CD4-positive, alpha-beta T cell treated with Interleukin-6 for 4 hours (primary cell): Measurements from ENCODE around the gene DLGAP1.
"Not testable (repeated sequence)": the region's sequence is repeated elsewhere in the genome, so short reads cannot be mapped to it uniquely, and the experiment has no call there.

ENCODE experiments used
- DNase-seq: peaks from one replicate; pipeline ENCODE4 v3.0.0-alpha.2; 2020; ENCODE audit warnings: mixed read lengths

The DLGAP1 gene

DNA sequence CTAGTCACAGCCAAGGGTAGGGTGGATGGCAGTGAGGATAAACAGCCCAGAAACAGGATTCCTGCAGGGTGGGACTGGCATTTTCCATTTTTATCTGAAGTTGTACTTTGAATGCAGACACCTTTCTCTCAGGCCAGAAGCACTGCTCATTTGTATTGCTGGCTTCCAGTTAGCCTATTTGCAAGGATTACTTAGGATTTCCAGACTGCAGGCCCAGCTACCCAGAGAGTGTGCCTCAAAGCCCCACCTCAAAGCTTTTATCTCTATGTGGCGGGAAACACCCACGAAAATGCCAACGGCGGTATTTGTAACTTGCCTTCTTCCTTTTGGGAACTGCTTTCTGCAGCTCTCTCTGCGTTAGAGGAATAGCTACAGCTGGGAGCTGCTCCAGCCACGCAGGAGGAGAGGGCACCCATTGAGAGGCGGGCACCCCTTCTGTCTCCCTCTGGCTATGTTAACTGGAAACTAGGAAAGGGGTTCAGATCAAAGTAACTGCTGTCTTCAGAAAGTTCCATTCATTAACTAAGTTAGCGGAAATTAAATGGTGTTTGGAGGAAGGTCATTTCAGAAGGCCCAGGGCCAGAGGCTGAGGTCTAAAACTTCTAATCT is 860.2 kb downstream of the DLGAP1 start:
- peak; percentile 50 for DNase-seq

DNA sequence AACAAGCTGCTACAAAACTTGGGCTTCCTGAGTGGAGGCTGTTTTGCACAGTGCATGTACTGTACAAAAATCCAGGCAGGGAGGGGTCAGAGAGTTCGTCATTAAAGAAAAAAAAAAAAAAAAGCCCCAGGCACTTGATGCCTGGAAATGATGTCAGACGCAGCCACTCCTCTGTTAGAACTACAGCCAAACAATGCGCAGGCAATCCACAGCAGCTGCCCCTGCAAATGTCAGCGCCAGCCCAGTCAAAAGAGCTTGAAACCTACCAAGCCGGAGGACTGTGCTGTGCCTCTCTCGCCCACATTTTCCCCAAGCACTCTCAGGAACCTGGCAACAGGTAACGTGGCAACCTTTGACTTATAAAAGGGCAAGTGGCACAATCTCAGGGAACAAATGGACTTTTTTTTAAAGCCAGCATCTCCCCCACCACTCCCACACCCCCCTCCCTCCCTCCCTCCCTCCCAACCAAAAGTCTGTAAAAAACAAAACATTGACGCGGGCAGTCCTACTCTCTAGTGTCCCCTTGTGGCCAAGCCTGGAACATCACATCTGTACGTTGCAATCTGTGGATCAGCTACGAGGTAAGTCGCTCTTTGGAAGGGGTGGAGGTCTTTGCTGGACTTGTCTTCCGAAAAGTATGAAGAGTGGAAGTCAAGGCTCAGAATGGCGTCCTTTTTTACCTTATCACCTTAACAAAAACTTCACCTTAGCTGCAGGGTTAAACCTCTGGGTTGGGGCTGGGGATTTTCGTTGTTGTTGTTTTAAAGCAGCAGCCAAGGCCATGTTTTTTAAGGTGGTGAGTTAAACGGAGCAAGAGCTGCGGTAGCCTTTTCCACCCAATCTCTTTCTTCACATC is 861.0 kb downstream of the DLGAP1 start:
- DNase-seq, result peak; percentile 89

DNA sequence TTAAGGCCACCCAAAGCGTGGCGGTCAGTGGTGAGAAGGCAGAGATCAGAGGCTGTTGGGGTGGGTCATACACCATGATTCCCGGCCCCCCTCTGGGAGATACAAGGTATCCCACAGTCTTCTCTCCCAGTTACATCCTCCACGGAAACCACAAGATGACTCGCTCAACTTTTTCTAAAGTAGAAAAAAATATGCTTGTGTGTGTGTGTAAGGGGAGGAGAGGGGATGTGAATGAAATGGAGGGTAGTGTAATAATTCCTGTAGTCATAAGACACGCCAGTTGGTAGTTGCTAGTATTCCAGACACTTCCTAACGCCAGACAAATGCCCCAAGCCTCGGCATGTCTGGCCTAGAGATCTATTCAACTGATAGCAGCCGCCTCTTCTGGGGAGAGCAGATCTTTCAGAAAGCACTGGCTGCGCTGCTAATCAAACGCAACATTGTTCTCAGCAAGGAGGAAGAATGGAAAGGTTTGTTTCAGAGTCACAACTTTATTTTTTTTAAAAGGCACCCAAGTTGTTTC is 861.7 kb downstream of the DLGAP1 start:
- no peak for DNase-seq

DNA sequence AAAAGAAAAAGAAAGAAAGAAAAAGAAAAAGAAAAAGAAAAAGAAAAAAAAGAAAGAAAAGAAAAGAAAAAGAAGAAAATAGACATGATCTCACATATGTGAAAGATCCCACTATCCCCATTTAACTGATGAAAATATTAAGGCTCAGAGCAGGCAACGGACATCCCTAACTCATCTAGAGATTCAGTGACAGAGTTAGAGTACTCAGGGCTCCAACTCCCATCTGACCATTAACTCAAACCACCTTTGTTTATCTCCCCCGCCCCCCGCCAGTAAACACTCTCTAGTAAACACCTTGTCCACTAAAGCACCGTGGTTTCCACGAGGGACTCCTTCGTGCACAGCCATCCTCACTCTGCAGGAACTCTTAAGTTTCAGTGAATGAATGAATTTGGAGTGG is 862.2 kb downstream of the DLGAP1 start:
- DNase-seq, result no peak

DNA sequence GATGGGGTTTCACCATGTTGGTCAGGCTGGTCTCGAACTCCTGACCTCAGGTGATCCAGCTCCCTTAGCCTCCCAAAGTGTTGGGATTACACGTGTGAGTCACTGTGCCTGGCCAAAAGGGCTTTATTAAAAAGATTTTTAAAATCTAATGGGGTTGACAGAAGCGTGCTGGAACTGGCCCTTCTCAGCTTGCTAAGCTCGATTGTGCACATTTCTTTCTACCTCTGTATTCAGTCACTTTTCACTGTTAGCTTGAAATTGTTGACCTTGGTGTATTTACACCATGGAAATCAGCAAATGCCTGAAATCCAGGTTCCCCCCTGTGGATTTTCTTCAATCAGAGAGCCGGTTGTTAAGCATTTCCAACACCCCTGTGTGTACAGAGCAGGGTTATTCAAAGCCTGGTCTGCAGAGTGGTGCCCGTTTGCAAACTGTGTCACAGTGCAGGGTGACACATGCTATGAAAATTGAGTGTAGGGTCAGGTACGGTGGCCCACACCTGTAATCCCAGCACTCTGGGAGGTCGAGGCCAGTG is 864.9 kb downstream of the DLGAP1 start:
- DNase-seq, result no peak

DNA sequence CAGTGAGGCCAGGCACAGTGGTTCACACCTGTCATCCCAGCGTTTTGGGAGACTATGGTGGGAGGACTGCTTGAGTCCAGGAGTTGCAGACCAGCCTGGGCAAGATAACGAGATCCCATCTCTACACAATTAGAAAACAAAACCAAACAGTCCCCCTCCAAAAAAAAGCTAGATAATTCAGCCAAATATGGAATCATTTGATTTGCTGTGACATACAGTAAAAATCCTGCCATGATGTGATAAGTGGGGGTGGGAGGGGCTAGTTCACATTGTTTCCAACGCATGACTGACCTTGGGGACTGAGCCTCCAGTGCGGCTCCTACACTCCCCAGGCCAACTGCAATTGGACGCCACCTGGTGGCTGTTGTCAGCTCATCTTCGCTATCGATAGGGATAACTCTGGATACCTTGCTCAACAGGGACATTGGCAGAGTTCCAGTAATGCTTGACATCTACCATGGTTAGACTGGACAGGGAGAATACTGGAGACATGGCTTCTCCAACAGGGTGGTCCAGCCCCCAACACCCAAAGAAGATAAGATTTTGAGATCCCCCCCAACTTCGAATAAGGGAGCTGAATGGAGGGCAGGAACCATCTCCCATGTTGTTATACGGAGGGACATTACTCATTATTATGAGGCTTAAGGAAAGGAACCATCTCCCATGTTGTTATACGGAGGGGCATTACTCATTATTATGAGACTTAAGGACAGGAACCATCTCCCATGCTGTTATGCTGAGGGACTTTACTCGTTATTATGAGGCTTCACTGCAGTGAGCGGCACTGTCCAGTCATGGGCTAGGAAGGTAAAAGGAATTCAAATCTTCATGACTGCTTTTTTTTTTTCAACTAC is 869.2 kb downstream of the DLGAP1 start:
- DNase-seq, result peak; percentile 79

DNA sequence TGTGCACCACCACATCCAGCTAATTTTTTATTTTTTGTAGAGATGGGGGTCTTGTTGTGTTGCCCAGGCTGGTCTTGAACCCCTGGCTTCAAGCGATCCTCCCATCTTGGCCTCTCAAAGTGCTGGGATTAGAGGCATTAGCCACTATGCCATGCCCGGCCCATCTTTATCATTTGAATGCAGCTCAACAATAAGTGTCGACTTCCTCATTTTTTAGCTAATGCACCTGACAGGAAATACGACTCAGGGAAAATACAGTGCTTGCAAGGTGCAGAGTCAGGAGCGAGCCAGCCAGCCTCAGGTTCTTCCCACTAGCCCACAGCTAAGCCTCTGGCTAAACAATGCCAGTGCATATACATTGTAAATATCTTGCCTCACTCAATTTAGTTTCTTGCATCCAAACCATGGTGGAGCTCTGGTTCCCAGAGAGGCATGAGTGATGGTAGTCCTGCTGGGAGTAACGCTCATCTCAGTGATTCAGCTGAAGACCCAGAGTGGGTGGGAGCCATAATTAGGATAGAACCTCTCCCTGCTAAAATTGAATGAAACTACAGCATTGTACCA is 870.1 kb downstream of the DLGAP1 start:
- no peak for DNase-seq

DNA sequence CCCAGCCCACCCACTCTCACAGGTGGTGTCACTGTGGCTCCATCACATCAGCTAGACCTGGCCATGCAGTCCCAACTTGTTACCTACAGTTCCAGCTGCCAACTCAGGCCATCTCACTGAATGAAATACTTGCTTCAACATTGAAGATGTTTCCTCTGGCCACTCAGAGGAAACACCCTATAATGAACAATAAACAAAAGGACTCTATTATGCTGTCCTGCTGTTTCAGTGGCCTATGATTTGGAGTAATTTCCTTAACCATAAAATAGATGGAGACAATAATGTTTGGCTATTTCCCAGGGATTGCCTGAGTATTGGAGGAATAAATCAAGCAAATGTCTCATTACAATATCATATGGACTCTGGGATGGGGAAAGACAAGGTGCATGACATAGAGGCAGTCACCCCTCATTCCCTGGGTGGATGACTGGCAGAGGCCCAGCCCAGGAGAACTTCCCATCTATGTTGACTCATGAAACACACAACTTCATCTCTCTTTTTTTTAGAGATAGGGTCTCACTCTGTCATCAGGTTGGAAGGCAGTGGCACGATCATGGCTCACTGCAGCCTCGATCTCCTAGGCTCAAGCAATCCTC is 870.7 kb downstream of the DLGAP1 start:
- DNase-seq, result no peak

DNA sequence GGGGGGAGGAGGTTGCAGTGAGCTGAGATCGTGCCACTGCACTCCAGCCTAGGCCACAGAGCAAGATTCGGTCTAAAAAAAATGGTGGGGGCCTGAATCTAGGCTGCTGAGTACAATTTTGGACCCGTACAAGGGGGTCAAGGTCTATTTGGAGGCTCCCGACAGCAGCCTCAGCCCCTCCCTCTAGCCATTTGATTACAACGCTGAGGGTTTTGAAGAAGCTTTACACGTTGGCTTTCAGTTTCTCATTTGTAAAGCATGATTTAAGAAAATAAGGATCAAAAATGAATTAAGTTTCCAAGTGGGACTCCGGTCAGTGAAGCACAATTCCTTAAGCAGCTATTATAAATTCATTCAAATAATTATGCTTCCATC is 871.2 kb downstream of the DLGAP1 start:
- DNase-seq, result no peak

DNA sequence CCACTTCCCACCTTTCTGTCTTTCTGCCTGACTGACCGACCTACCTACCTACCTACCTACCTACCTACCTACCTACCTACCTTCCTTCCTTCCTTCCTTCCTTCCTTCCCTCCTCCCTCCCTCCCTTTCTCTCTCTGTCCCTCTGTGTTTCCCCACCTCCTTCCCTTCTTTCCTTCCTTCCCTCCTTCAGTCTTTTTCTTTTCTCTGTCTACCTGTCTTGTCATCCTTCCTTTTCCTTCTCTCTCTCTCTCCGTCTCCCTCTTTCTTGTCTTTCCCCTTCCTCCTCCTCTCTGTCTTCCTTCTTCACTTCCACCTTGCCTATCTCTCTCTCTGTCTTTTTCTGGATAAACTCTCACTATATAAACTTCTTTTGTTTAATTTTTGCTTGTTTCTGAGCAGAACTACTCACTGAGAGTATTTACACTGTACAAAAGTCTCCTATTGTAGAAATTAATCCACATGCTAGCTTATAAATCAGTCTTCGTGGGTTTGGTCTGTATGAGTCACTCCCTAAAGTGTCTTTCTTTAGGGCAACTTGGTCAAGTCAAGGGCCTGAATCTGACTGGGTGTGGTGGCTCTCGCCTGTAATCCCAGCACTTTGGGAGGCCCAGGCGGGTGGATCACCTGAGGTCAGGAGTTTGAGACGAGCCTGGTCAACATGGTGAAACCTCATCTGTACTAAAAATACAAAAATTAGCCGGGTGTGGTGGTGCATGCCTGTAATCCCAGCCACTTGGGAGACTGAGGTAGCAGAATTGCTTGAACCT is 871.8 kb downstream of the DLGAP1 start:
- DNase-seq, result not testable (repeated sequence)

DNA sequence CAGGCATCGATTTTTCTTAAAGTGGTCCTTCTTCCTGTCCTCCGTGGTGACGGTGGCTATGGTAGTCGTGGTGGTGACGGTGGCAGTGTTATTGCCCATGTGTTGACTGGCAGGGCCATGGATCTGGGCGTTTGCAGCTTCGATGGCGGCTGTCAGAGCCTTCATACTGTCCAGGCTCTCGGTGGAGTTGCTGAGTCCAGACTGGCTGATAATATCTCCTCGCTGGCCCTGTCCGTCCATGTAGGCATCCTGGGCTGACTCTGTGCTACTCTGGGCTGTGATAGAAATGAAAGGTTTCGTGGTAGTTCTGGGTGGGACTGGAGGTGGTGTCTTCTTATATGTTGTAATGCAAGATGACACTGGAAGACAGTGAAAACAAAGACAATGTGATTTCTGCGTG is 873.2 kb downstream of the DLGAP1 start:
- DNase-seq, result no peak

DNA sequence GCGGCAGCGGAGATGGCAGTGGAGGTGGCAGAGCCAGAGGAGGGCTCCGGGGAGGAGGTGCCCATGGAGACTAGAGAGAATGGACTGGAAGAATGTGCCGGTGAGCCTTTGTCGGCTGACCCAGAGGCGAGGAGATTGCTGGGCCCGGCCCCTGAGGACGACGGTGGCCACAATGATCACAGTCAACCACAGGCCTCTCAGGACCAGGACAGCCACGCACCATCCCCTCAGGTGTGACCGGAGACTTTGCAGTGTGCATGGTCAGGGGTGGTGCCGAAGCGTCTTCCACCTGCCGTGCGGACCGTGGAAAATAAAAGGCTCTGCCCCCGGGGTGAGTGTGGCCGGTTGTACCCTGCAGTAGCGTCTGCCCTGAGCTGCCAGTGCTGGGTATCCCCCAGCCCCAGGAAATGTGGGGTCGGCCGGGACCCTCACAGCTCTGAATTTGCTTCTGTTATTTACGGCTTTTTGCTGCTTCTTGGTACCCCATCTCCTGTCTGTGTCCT is 874.5 kb downstream of the DLGAP1 start:
- DNase-seq, result not testable (repeated sequence)

DNA sequence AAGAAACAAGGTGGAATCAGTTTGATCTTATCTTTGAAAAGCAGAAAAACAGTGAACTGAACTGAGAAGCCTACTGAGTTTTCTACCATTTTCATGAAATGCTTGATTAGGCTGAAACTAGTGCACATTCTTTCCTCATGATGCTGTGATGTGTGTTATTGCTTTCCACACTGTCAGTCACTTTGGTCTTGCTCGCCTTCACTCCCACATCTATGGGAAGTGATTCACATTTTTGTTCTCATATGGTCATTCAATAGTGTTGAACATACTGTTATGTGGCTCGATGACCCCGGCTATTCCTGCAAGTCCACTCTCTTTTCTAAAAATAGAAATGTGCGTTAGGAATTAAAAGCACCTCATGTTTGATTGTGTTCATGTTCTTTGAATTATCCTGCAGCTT is 875.4 kb downstream of the DLGAP1 start:
- no peak for DNase-seq

DNA sequence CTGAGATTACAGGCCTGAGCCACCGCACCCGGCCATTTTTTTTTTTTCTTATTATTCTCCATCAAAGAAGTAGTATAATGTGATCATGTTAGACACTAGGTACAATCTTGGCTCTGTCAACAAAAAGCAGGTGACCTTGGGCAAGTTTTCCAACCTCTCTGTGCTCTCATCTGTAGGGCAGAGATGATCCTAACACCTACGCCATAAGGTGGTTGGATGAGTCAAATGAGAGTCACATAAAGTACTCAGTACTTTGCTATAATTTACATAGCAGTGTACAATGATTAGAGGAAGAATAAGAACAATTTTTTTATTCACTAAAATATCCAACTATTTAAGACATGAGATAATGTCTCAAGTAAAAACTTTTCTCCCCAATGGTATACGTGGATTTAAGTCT is 876.5 kb downstream of the DLGAP1 start:
- no peak for DNase-seq

DNA sequence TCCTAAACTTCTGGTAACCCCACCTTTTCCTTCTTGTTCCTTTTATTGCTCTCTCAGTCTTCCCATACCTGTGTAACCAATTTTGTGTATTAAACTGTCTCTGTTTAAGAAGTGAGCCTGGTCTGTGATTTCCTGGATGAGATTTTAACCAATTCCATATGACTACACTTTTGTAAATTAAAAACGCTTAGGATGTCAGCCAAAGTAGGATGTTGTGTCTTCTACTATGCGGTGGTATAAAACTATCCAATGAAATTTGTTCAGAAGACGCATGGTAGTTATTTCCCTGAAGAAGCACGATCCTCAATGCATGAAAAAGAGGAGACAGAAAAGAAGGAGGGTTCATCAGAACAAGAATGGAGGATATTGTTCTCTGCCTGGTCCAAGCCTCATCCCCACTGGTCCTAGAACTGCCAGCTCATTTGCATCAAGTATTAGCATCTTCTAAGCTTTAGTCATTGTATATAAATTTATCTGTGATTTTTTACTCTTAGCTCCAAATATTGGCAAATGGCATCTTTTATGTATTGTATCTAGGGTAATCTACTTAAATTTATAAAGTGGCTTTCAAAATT is 877.7 kb downstream of the DLGAP1 start:
- no peak for DNase-seq

DNA sequence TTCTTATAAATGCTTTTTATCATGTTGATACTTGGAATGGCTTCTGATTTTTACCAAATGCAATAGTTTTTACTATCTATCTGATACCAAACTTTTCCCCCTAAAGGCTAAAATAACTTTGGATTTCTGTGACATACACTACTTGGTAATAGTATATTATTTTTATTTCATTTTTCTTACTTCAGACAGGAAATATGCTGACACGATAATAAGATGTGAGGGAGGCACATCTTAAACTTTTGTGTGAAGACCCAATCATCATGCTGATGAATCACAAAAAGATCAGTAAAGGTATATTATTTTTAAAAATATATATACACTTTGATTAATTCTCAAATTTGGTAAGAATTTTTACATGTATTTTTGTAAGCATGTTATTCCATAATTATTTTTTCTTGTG is 882.3 kb downstream of the DLGAP1 start:
- no peak for DNase-seq

DNA sequence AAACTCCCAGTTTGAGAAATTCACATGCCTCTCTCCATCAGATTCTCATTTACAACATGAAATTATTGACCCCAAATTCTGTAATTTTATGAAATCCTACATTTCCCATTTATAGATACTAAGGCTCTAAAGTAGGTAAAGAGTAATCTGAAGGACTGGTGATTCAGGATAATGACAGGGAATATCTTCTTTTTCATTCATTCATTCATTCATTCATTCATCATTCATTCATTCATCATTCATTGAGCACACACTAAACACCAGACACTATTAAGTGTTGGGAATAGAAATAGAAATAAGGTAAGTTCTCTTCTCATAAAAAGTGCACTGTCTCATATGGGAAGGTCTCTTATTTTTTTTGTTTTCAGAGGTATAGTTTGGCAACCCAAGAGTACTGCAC is 888.3 kb downstream of the DLGAP1 start:
- DNase-seq, result no peak

DNA sequence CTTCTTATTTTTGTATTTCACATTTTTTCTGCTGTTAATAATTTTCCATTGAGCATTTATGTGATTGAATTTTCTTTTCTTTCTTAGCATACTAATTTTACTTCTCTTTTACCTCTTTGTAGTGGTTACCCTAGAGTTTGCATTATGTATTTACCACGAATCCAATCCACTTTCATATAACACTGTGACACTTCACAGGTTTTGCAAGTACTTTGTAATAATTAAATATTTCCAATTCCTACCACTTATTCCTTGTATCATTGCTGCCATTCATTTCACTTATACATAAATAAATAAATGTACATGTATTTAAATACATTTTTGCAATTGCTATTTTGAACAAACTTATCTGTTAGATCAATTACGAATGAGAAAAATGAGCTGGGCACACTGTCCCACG is 894.4 kb downstream of the DLGAP1 start:
- DNase-seq, result no peak

DNA sequence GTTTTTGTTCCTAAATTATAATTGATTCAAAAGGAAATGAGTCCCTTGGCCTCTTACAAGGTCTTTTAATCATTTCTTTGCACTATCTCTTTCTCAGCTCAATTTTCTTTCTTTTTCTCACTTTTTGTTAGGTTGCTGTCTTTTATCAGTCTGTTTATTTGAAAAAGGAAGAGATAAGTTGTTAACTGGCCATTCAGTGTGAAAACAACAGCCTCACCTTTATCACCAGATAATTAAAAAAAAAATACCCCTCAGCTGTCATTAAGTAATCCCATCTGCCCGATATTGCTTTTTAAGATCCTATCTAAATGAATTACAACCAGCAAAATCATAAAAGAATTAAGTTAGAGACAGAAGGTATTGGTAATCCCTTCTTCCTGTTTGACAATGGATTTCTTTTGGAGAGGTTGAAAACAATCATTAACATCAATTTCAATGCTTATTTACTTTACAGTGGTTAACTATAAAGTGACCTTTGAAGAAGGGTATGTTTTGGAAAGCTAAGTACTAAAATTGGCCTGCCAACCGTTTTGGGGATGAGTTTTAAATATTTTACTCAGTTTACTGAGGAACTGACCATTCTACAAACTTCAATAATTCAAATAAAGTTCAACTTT is 900.2 kb downstream of the DLGAP1 start:
- DNase-seq, result no peak

DNA sequence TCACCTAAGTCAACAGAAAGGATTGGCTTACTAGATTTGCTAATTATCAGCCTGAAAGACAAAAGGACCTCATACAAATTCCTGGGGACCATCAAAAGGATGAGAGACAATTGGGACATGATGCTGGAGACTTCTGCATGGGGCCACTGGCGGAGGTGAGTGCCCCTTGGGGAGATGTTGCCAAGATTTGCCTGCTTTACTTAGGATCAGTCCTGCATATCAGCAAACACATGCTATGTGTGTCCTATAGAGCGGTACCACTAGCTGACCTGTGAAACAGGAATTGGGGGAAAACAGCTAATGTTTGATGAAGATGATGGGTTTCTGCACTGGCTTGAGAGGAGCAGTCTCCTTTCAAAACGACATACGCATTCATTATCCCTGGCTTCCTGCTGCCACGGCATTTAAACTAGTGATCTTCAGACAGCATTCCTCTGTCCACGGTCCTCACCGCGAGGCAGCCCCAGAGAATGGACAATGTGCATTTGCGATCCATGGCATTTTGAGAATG is 901.0 kb downstream of the DLGAP1 start:
- DNase-seq, result no peak
